Measurements from ENCODE around the gene GRIK2. TPM values are rescaled to one million over a fixed set of nuclear protein-coding genes. Genes with fewer than 3 reads are reported as not detected.

Gene GRIK2
- total and polyA plus RNA-seq, 12 donors: 0.09 to 10.6 (median 1.9) TPM

DNA sequence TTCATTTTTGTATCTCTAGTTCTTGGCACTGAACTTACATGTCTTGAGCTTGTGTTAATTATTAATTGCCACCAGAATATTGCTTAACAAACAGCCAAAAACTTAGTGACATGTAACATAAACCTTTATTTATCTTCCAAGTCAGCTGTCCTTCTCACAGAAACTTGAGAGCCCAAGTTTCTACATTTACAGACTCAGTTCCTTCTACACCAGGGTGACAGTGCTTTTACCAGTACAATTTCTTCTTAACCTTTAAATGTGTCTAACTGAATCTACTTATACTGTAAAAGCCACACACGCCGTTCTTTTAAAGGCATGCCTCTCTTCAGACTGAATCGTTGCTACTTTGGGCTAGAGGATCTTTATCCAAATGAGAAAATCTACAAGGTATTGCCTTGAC lies 539.2 kb downstream of the GRIK2 start:
- TF ChIP-seq, protein P1, sequence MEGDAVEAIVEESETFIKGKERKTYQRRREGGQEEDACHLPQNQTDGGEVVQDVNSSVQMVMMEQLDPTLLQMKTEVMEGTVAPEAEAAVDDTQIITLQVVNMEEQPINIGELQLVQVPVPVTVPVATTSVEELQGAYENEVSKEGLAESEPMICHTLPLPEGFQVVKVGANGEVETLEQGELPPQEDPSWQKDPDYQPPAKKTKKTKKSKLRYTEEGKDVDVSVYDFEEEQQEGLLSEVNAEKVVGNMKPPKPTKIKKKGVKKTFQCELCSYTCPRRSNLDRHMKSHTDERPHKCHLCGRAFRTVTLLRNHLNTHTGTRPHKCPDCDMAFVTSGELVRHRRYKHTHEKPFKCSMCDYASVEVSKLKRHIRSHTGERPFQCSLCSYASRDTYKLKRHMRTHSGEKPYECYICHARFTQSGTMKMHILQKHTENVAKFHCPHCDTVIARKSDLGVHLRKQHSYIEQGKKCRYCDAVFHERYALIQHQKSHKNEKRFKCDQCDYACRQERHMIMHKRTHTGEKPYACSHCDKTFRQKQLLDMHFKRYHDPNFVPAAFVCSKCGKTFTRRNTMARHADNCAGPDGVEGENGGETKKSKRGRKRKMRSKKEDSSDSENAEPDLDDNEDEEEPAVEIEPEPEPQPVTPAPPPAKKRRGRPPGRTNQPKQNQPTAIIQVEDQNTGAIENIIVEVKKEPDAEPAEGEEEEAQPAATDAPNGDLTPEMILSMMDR (IDR thresholded peaks at IDR 0.05): no peak
- no peak for TF ChIP-seq POLR2A (IDR thresholded peaks at IDR 0.05)
- intact Hi-C loops (cut with DNase I): no loop called here
- Histone ChIP-seq H3K4me1 (replicated peaks in 1 of 2) (no peaks in the 10 kb centered on the region), H3K27me3 (no peaks in the 10 kb centered on the region), H3K36me3 (replicated peaks in 1 of 2) (no peaks in the 10 kb centered on the region), H3K9me3 (replicated peaks in 1 of 3) (no peaks in the 10 kb centered on the region), H3K4me3 (no peak overlapping the region), H3K27ac (no peak overlapping the region)
- no peak for DNase-seq
- 70 to 88% (median 85%) methylated on average over 3 of the region's 3 CpGs for WGBS, 4 donors

DNA sequence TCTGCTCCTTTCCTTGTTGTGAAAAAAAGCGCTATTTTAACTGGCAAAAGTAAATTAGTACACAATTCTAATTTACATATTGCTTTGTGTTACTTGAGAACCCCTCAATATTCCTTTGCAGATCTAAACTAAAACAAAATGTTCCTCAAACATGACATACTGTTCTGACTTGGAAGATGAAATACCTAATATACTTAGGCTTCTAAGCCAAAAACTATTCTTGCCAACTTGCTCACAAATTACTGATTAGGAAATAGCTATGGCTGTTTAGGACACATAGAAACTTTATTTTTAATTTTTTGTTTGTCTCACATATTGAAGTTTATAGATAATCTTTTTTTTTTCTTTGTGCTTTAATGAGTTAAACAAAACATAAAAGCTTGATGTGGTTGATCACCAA lies 542.2 kb downstream of the GRIK2 start:
- Histone ChIP-seq H3K4me1 (replicated peaks in 1 of 2) (no peaks in the 10 kb centered on the region), H3K9me3 (replicated peaks in 1 of 3) (no peaks in the 10 kb centered on the region), H3K27me3 (no peaks in the 10 kb centered on the region), H3K27ac (no peak overlapping the region), H3K36me3 (replicated peaks in 1 of 2) (no peaks in the 10 kb centered on the region), H3K4me3 (no peak overlapping the region)
- WGBS, 4 donors: 79 to 90% (median 83%) methylated on average over 1 of the region's 1 CpG
- TF ChIP-seq POLR2A (IDR thresholded peaks at IDR 0.05): no peak
- TF ChIP-seq, protein P1 (IDR thresholded peaks at IDR 0.05): no peak
- DNase-seq: no peak
- intact Hi-C loops (cut with DNase I): no loop called here

DNA sequence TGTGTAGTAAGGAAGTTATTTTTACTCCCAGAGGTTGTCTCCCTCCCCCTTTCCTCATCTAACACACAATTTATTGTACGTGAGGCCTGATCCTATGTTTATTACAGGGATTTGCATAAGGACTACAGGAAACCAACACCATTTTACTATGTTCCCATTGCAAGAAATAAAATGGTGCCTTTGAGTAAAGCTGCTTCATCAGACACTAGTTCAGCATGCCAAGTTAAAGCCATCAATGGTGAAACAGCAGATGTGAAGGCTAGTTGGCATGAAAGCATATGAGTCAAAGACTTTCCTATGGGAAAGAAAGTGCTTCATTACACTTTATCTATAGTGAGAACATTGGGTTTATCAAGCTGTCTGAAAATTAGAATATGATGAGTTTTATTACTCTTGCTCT lies 543.0 kb downstream of the GRIK2 start:
- no peak for DNase-seq
- no peak overlapping the region for H3K4me3 ChIP-seq
- no peaks in the 10 kb centered on the region for H3K9me3 ChIP-seq (replicated peaks in 1 of 3)
- WGBS, 4 donors: 55 to 76% (median 66%) methylated on average over 1 of the region's 1 CpG
- TF ChIP-seq POLR2A (IDR thresholded peaks at IDR 0.05): no peak
- TF ChIP-seq, protein P1 (IDR thresholded peaks at IDR 0.05): no peak
- intact Hi-C loops (cut with DNase I): no loop called here
- H3K36me3 ChIP-seq (replicated peaks in 1 of 2): no peaks in the 10 kb centered on the region
- no peaks in the 10 kb centered on the region for H3K4me1 ChIP-seq (replicated peaks in 1 of 2)
- no peaks in the 10 kb centered on the region for H3K27me3 ChIP-seq
- no peak overlapping the region for H3K27ac ChIP-seq

- intact Hi-C loops (cut with DNase I): no loop called here
- H3K4me1 ChIP-seq (replicated peaks in 1 of 2): no peaks in the 10 kb centered on the region
- H3K27ac ChIP-seq: no peak overlapping the region
- H3K36me3 ChIP-seq (replicated peaks in 1 of 2): no peaks in the 10 kb centered on the region
- H3K4me3 ChIP-seq: no peak overlapping the region
- 88 to 94% (median 91%) methylated on average over 1 of the region's 1 CpG for WGBS, 4 donors
- no peak for DNase-seq
- TF ChIP-seq, protein P1 (IDR thresholded peaks at IDR 0.05): no peak
- no peak for TF ChIP-seq POLR2A (IDR thresholded peaks at IDR 0.05)
- no peaks in the 10 kb centered on the region for H3K9me3 ChIP-seq (replicated peaks in 1 of 3)
- no peaks in the 10 kb centered on the region for H3K27me3 ChIP-seq
These were observed 543.6 kb downstream of the GRIK2 start for GRCh38 chr6:101937108-101937507.

Data from adrenal gland (tissue), 12 donors.